Uterus (tissue), 4 donors: ENCODE data around the gene GATAD2A. TPM values are rescaled to one million over a fixed set of nuclear protein-coding genes. Genes with fewer than 3 reads are reported as not detected.

ENCODE experiments used
- DNase-seq, 2 donors: peaks; one replicate each; pipeline ENCODE4 v3.0.0-alpha.2; 2019 to 2020
- H3K27ac ChIP-seq, 2 donors: fragments of 200-600 bp; sonication (generic); 1 replicate in 1 of 2; 2 replicates in 1 of 2; pipeline ENCODE4 v1.5.1; 2016 to 2018
- H3K27me3 ChIP-seq, 2 donors: fragments of 200-600 bp; sonication (generic); one replicate each; pipeline ENCODE4 v1.5.1; 2018 to 2019; ENCODE audit warnings: control low read depth in 1 of 2
- H3K36me3 ChIP-seq, 2 donors: fragments of 200-600 bp; sonication (generic); one replicate each; pipeline ENCODE4 v1.5.1; 2019; ENCODE audit warnings: control low read depth in 1 of 2
- H3K4me1 ChIP-seq, 2 donors: fragments of 200-600 bp; sonication (generic); one replicate each; pipeline ENCODE4 v1.5.1; 2018 to 2019; ENCODE audit warnings: control low read depth in 1 of 2
- H3K4me3 ChIP-seq, 2 donors: fragments of 200-600 bp; sonication (generic); 1 replicate in 1 of 2; 2 replicates in 1 of 2; pipeline ENCODE4 v1.5.1; 2018 to 2019; ENCODE audit warnings: mild to moderate bottlenecking in 1 of 2
- H3K9me3 ChIP-seq, 2 donors: fragments of 200-600 bp; sonication (generic); one replicate each; pipeline ENCODE4 v1.5.1; 2019; ENCODE audit warnings: control low read depth in 1 of 2
- CTCF ChIP-seq, 4 experiments: fragments of 200-600 bp in 2 of 4; fragments of 450-650 bp in 2 of 4; sonication (generic) in 2 of 4; IDR thresholded peaks; one replicate each; pipeline ENCODE4 v1.5.1; 2016 to 2019; ENCODE audit warnings: antibody characterized with exemption in 4 of 4, mild to moderate bottlenecking in 2 of 4, moderate library complexity in 1 of 4
- POLR2A ChIP-seq, 2 donors: fragments of 450-650 bp; IDR thresholded peaks; one replicate each; pipeline ENCODE4 v1.6.1; 2016; ENCODE audit warnings: antibody characterized with exemption in 2 of 2, mild to moderate bottlenecking in 1 of 2, moderate library complexity in 1 of 2
- intact Hi-C: fragments of 100-400 bp; cut with DNase I; formaldehyde crosslinking; loops from one replicate; pipeline ENCODE4 v1.15.1; 2023; ENCODE audit warnings: low total_unique reads
- total RNA-seq, 4 donors: library from RNA; depleted of rRNA in 3 of 4; stranded (reverse); fragments of >200 nt in 3 of 4; gene quantifications; one replicate each; pipeline versions ENCODE4 v1.1.0 to v1.2.4, GENCODE V29; 2014 to 2023
- donor health status: DM: yes; HTN: yes; CAD: no.

The GATAD2A gene
- total RNA-seq, 4 donors from 2014 or later = 9.7 to 65.1 (median 22.3) TPM

GRCh38 chr19:19423322-19423721, 17.8 kb downstream of the GATAD2A start:
- no peak overlapping the region for H3K27ac ChIP-seq
- DNase-seq = no peak
- no peaks in the 10 kb centered on the region for H3K9me3 ChIP-seq
- TF ChIP-seq POLR2A (IDR thresholded peaks at IDR 0.05) (no peak), CTCF (IDR thresholded peaks at IDR 0.05) (no peak)
- H3K27me3 ChIP-seq = no peaks in the 10 kb centered on the region
- no peaks in the 10 kb centered on the region for H3K36me3 ChIP-seq
- no peaks in the 10 kb centered on the region for H3K4me1 ChIP-seq
- intact Hi-C loops = no loop called here
- H3K4me3 ChIP-seq = no peak overlapping the region

GRCh38 chr19:19425170-19425875, 19.8 kb downstream of the GATAD2A start:
- H3K4me1 ChIP-seq = no peaks in the 10 kb centered on the region
- no peaks in the 10 kb centered on the region for H3K36me3 ChIP-seq
- H3K9me3 ChIP-seq = no peaks in the 10 kb centered on the region
- DNase-seq = no peak
- no peaks in the 10 kb centered on the region for H3K27me3 ChIP-seq
- intact Hi-C loops = no loop called here
- no peak overlapping the region for H3K27ac ChIP-seq
- no peak overlapping the region for H3K4me3 ChIP-seq
- no peak for TF ChIP-seq CTCF (IDR thresholded peaks at IDR 0.05)
- no peak for TF ChIP-seq POLR2A (IDR thresholded peaks at IDR 0.05)

- intact Hi-C loops = no loop called here
- Histone ChIP-seq H3K27me3 (no peaks in the 10 kb centered on the region), H3K36me3 (no peaks in the 10 kb centered on the region), H3K27ac (no peak overlapping the region), H3K4me1 (no peaks in the 10 kb centered on the region), H3K9me3 (no peaks in the 10 kb centered on the region), H3K4me3 (no peak overlapping the region)
- DNase-seq = no peak
- TF ChIP-seq CTCF (IDR thresholded peaks at IDR 0.05) = no peak
- TF ChIP-seq POLR2A (IDR thresholded peaks at IDR 0.05) = no peak
Observed at GRCh38 chr19:19426216-19426615, 20.7 kb downstream of the GATAD2A start.

DNA sequence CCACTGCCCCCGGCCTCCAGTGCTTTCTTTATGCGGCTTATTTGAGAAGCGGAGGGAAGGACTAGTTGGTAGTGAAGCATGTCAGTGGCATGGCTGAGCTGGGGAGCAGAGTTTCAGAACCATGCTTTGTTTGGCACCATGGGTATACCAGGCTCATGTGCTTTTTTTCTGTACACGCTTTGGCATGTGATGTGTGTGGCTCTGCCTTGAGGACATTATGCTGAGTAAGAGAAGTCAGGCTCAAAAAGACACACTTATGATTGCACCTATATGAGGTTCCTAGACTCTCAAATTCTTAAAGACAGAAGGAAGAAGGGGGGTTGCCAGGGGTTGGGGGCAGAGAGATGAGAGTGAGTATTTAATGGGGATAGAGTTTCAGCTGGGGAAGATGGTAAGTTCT, 21.3 kb downstream of the GATAD2A start:
- TF ChIP-seq POLR2A (IDR thresholded peaks at IDR 0.05) = no peak
- H3K4me1 ChIP-seq = no peaks in the 10 kb centered on the region
- no peaks in the 10 kb centered on the region for H3K27me3 ChIP-seq
- intact Hi-C loops = no loop called here
- H3K36me3 ChIP-seq = no peaks in the 10 kb centered on the region
- no peak overlapping the region for H3K4me3 ChIP-seq
- no peak overlapping the region for H3K27ac ChIP-seq
- H3K9me3 ChIP-seq = no peaks in the 10 kb centered on the region
- DNase-seq = no peak

DNA sequence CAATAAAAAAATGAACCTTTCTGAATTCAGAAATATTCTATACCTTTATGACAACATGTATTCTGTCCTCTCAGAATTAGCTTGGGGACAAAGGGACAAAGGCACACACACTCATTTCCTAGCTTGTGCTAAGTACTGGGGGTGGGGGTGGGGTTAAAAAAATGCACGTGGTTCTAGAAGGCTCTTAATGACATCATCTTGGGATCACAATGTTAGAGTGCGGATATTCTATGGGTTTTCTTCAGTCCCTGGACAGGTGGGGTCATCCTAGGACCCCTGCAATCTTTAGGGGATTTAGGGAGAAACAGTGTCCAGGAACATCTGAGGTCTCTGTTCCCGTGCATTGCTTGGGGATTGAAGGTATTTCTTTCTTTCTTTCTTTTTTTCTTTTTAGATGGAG, 21.8 kb downstream of the GATAD2A start:
- Histone ChIP-seq H3K4me3 (no peak overlapping the region), H3K9me3 (no peaks in the 10 kb centered on the region), H3K27me3 (no peaks in the 10 kb centered on the region), H3K27ac (no peak overlapping the region), H3K36me3 (no peaks in the 10 kb centered on the region), H3K4me1 (no peaks in the 10 kb centered on the region)
- DNase-seq = no peak
- TF ChIP-seq POLR2A (IDR thresholded peaks at IDR 0.05) (no peak), CTCF (IDR thresholded peaks at IDR 0.05) (no peak)
- intact Hi-C loops = no loop called here

GRCh38 chr19:19427944-19428343, 22.5 kb downstream of the GATAD2A start:
- TF ChIP-seq CTCF (IDR thresholded peaks at IDR 0.05) (no peak), POLR2A (IDR thresholded peaks at IDR 0.05) (no peak)
- H3K4me1 ChIP-seq = no peaks in the 10 kb centered on the region
- no peaks in the 10 kb centered on the region for H3K9me3 ChIP-seq
- intact Hi-C loops = no loop called here
- no peak overlapping the region for H3K4me3 ChIP-seq
- DNase-seq = no peak
- H3K27me3 ChIP-seq = no peaks in the 10 kb centered on the region
- H3K36me3 ChIP-seq = no peaks in the 10 kb centered on the region
- no peak overlapping the region for H3K27ac ChIP-seq
